PC-9 (cell line): ENCODE data around the gene TTI1. TPM values are rescaled to one million over a fixed set of nuclear protein-coding genes. Genes with fewer than 3 reads are reported as not detected.
"Not testable (repeated sequence)": the region's sequence is repeated elsewhere in the genome, so short reads cannot be mapped to it uniquely, and the experiment has no call there.

ENCODE experiments used
- BruUV-seq: library from RNA; stranded (reverse); fragments of 400-500 nt; replicated peaks from 2 replicates; lab custom pipeline; 2021; lab: Mats Ljungman, UMichigan
- CTCF ChIA-PET: fragments of 300-600 bp; sonication (Branson Sonifier 250); formaldehyde crosslinking; loops from one replicate; lab custom pipeline; 2022; ENCODE audit warnings: antibody characterized with exemption; lab: Charles Lee
- POLR2A ChIA-PET: fragments of 300-600 bp; sonication (Branson Sonifier 250); formaldehyde crosslinking; loops from one replicate; lab custom pipeline; 2022; ENCODE audit warnings: antibody characterized with exemption; ENCODE audit not compliant: unreplicated experiment; lab: Charles Lee
- DNase-seq, 2 experiments: peaks; one replicate each; pipeline versions ENCODE4 v3.0.0 to v3.0.0-alpha.2; 2015 to 2022; ENCODE audit warnings: mixed read lengths in 1 of 2
- H2AFZ ChIP-seq: fragments of 200-600 bp; sonication (generic); 2 replicates; pipeline ENCODE4 v1.8.1; 2017; ENCODE audit warnings: antibody characterized with exemption
- H3F3A ChIP-seq: fragments of 200-600 bp; sonication (generic); 2 replicates; pipeline ENCODE4 v1.8.1; 2017; ENCODE audit warnings: antibody characterized with exemption, mild to moderate bottlenecking, low read depth; ENCODE audit not compliant: insufficient read depth
- H3K27ac ChIP-seq: fragments of 200-600 bp; sonication (generic); 2 replicates; pipeline ENCODE4 v1.6.1; 2016; ENCODE audit warnings: mixed run types
- H3K27me3 ChIP-seq: fragments of 200-600 bp; sonication (generic); 2 replicates; pipeline ENCODE4 v1.6.1; 2016; ENCODE audit warnings: low read depth, mixed run types; ENCODE audit not compliant: insufficient read depth
- H3K36me3 ChIP-seq: fragments of 200-600 bp; sonication (generic); 2 replicates; pipeline ENCODE4 v1.6.1; 2016; ENCODE audit warnings: low read depth, mixed run types
- H3K4me1 ChIP-seq: fragments of 200-600 bp; sonication (generic); replicated peaks from 2 replicates; pipeline ENCODE4 v1.6.1; 2016; ENCODE audit warnings: mixed run types; ENCODE audit not compliant: insufficient read depth
- H3K4me2 ChIP-seq: fragments of 200-600 bp; sonication (generic); 2 replicates; pipeline ENCODE4 v1.6.1; 2017; ENCODE audit warnings: mixed run types
- H3K4me3 ChIP-seq: fragments of 200-600 bp; sonication (generic); 2 replicates; pipeline ENCODE4 v1.6.1; 2016; ENCODE audit warnings: mixed run types
- H3K79me2 ChIP-seq: fragments of 200-600 bp; sonication (generic); 2 replicates; pipeline ENCODE4 v1.6.1; 2017; ENCODE audit warnings: low read depth, mixed run types
- H3K9me2 ChIP-seq: fragments of 200-600 bp; sonication (generic); 2 replicates; pipeline ENCODE4 v1.8.1; 2017; ENCODE audit warnings: mild to moderate bottlenecking; ENCODE audit not compliant: insufficient read depth
- H3K9me3 ChIP-seq: fragments of 200-600 bp; sonication (generic); 2 replicates; pipeline ENCODE4 v1.8.1; 2016; ENCODE audit warnings: low read depth; ENCODE audit not compliant: insufficient read depth
- H4K20me1 ChIP-seq: fragments of 200-600 bp; sonication (generic); 2 replicates; pipeline ENCODE4 v1.8.1; 2017; ENCODE audit not compliant: insufficient read depth
- CTCF ChIP-seq: fragments of 200-600 bp; sonication (generic); conservative IDR thresholded peaks from 2 replicates; pipeline ENCODE4 v1.6.1; 2017; ENCODE audit warnings: mixed run types, antibody characterized with exemption, mild to moderate bottlenecking, moderate library complexity
- EZH2 ChIP-seq: fragments of 200-600 bp; sonication (generic); IDR thresholded peaks from 2 replicates; pipeline ENCODE4 v1.8.0; 2017; ENCODE audit warnings: antibody characterized with exemption, low read depth
- intact Hi-C: fragments of 100-400 bp; cut with micrococcal nuclease; formaldehyde crosslinking; loops from one replicate; pipeline ENCODE4 v1.10.0; 2022; ENCODE audit not compliant: unreplicated experiment
- total RNA-seq: library from RNA; stranded (reverse); gene quantifications from 2 replicates; pipeline ENCODE4 v1.2.3, GENCODE V29; 2021

TTI1 gene
- total RNA-seq, 1 experiment from 2014 or later = 34.2 TPM

- Histone ChIP-seq H3K9me3 (peaks cover 7% of the 10 kb centered on the region; the same call in 1 of the 2 replicates), H3K4me2 (no peak overlapping the region), H2AFZ (no peak overlapping the region), H3F3A (no peaks in the 10 kb centered on the region), H3K27me3 (no peaks in the 10 kb centered on the region), H3K36me3 (peaks cover 41% of the 10 kb centered on the region), H3K79me2 (no peaks in the 10 kb centered on the region), H3K4me1 (no peaks in the 10 kb centered on the region), H3K4me3 (no peak overlapping the region), H3K27ac (no peak overlapping the region), H4K20me1 (0 out of 2 replicates have a peak, but pooled peaks cover 4% of the 10 kb centered on the region), H3K9me2 (no peaks in the 10 kb centered on the region)
- POLR2A ChIA-PET = no interaction called here
- intact Hi-C loops = no loop called here
- CTCF ChIA-PET = no interaction called here
- no peak for DNase-seq
- TF ChIP-seq EZH2 = no peak
- BruUV-seq = no TSS peak
Observed at GRCh38 chr20:38013887-38014286, 19.4 kb downstream of the TTI1 start.

- no peaks in the 10 kb centered on the region for H3F3A ChIP-seq
- no peak for DNase-seq
- H3K4me3 ChIP-seq = no peak overlapping the region
- TF ChIP-seq EZH2 (no peak), CTCF (no peak)
- H3K36me3 ChIP-seq = peaks cover 26% of the 10 kb centered on the region
- ChIA-PET CTCF (interaction anchor here (0.5 kb wide), 1 partner anchor 16 kb away, joined by 3 read pairs; no protein-coding TSS in a partner anchor), POLR2A (no interaction called here)
- peaks cover 8% of the 10 kb centered on the region; the same call in 1 of the 2 replicates for H4K20me1 ChIP-seq
- no peak overlapping the region for H3K4me2 ChIP-seq
- intact Hi-C loops = no loop called here
- H3K27ac ChIP-seq = no peak overlapping the region
- BruUV-seq = no TSS peak
- H3K9me2 ChIP-seq = no peaks in the 10 kb centered on the region
- H3K27me3 ChIP-seq = no peaks in the 10 kb centered on the region
- H3K4me1 ChIP-seq = no peaks in the 10 kb centered on the region
- H3K9me3 ChIP-seq = no peaks in the 10 kb centered on the region
- H3K79me2 ChIP-seq = no peaks in the 10 kb centered on the region
- H2AFZ ChIP-seq = no peak overlapping the region
Observed at GRCh38 chr20:38012332-38012731, 20.9 kb downstream of the TTI1 start.

GRCh38 chr20:38011696-38012095 lies 21.6 kb downstream of the TTI1 start:
- no peak overlapping the region for H3K4me3 ChIP-seq
- no peak overlapping the region for H2AFZ ChIP-seq
- H3K9me3 ChIP-seq = no peaks in the 10 kb centered on the region
- no TSS peak for BruUV-seq
- peaks cover 20% of the 10 kb centered on the region for H3K36me3 ChIP-seq
- ChIA-PET CTCF (no interaction called here), POLR2A (no interaction called here)
- H3K4me1 ChIP-seq = no peaks in the 10 kb centered on the region
- intact Hi-C loops = no loop called here
- peaks cover 10% of the 10 kb centered on the region; the same call in 1 of the 2 replicates for H4K20me1 ChIP-seq
- no peak overlapping the region for H3K4me2 ChIP-seq
- H3F3A ChIP-seq = no peaks in the 10 kb centered on the region
- no peak for TF ChIP-seq CTCF
- no peak for TF ChIP-seq EZH2
- no peak overlapping the region for H3K27ac ChIP-seq
- no peaks in the 10 kb centered on the region for H3K27me3 ChIP-seq
- no peak for DNase-seq
- no peaks in the 10 kb centered on the region for H3K9me2 ChIP-seq
- no peaks in the 10 kb centered on the region for H3K79me2 ChIP-seq

- H3K79me2 ChIP-seq, H3K9me3 ChIP-seq, H3K27me3 ChIP-seq, H2AFZ ChIP-seq, H3K4me3 ChIP-seq, BruUV-seq, DNase-seq, H3K9me2 ChIP-seq, POLR2A ChIA-PET, H3K27ac ChIP-seq, H3K4me2 ChIP-seq, intact Hi-C loops, H3F3A ChIP-seq, H3K4me1 ChIP-seq: not testable (repeated sequence)
- H3K36me3 ChIP-seq = peaks cover 11% of the 10 kb centered on the region; the same call in 1 of the 2 replicates
- CTCF ChIA-PET = interaction anchor here (0.6 kb wide), 1 partner anchor 39 kb away, joined by 3 read pairs; no protein-coding TSS in a partner anchor
- peaks cover 11% of the 10 kb centered on the region; the same call in 1 of the 2 replicates for H4K20me1 ChIP-seq
Observed at GRCh38 chr20:38009416-38009815, 23.8 kb downstream of the TTI1 start.
